ENCODE results near the gene PCGF3.
"Not testable (repeated sequence)": the region's sequence is repeated elsewhere in the genome, so short reads cannot be mapped to it uniquely, and the experiment has no call there.

PCGF3 gene

GRCh38 chr4:689723-690122 is 15.9 kb upstream of the PCGF3 start:
- H3K4me1 ChIP-seq (ENCODE audit: control insufficient read depth, insufficient read depth, low read length): peaks cover 10% of the 10 kb centered on the region
- no peak for DNase-seq (ENCODE audit: low read depth, low spot score)
- no peaks in the 10 kb centered on the region for H3K27me3 ChIP-seq (ENCODE audit: control insufficient read depth, insufficient read depth, low read length)
- H3K27ac ChIP-seq (ENCODE audit: low read length): no peak overlapping the region
- WGBS (ENCODE audit: insufficient coverage, insufficient read length): no CpG with 5 or more reads among the region's 8 CpGs
- H3K4me3 ChIP-seq (ENCODE audit: low read length): peak overlapping the region; percentile 48; the same call in 1 of the 2 replicates
- H3K9me3 ChIP-seq (ENCODE audit: control insufficient read depth, insufficient read depth, low read length): no peaks in the 10 kb centered on the region
- H3K36me3 ChIP-seq (ENCODE audit: control insufficient read depth, insufficient read depth, low read length): no peaks in the 10 kb centered on the region; the same call in 1 of the 2 replicates

GRCh38 chr4:692771-693554 is 12.7 kb upstream of the PCGF3 start:
- no peak overlapping the region for H3K27ac ChIP-seq (ENCODE audit: low read length)
- no peak for DNase-seq (ENCODE audit: low read depth, low spot score)
- H3K36me3 ChIP-seq (ENCODE audit: control insufficient read depth, insufficient read depth, low read length): no peaks in the 10 kb centered on the region; the same call in 1 of the 2 replicates
- H3K4me3 ChIP-seq (ENCODE audit: low read length): no peak overlapping the region
- WGBS (ENCODE audit: insufficient coverage, insufficient read length): no CpG with 5 or more reads among the region's 32 CpGs
- H3K4me1 ChIP-seq (ENCODE audit: control insufficient read depth, insufficient read depth, low read length): peaks cover 9% of the 10 kb centered on the region
- no peaks in the 10 kb centered on the region for H3K27me3 ChIP-seq (ENCODE audit: control insufficient read depth, insufficient read depth, low read length)
- no peaks in the 10 kb centered on the region for H3K9me3 ChIP-seq (ENCODE audit: control insufficient read depth, insufficient read depth, low read length)

GRCh38 chr4:694341-694940 is 11.2 kb upstream of the PCGF3 start:
- not testable (repeated sequence) for H3K27me3 ChIP-seq (ENCODE audit: control insufficient read depth, insufficient read depth, low read length); H3K9me3 ChIP-seq (ENCODE audit: control insufficient read depth, insufficient read depth, low read length); H3K27ac ChIP-seq (ENCODE audit: low read length); DNase-seq (ENCODE audit: low read depth, low spot score); H3K4me3 ChIP-seq (ENCODE audit: low read length); H3K36me3 ChIP-seq (ENCODE audit: control insufficient read depth, insufficient read depth, low read length); H3K4me1 ChIP-seq (ENCODE audit: control insufficient read depth, insufficient read depth, low read length)
- no CpG with 5 or more reads among the region's 12 CpGs for WGBS (ENCODE audit: insufficient coverage, insufficient read length)

GRCh38 chr4:699816-700580 is 5.6 kb upstream of the PCGF3 start:
- no CpG with 5 or more reads among the region's 27 CpGs for WGBS (ENCODE audit: insufficient coverage, insufficient read length)
- DNase-seq (ENCODE audit: low read depth, low spot score): no peak
- no peaks in the 10 kb centered on the region for H3K36me3 ChIP-seq (ENCODE audit: control insufficient read depth, insufficient read depth, low read length)
- no peaks in the 10 kb centered on the region for H3K27me3 ChIP-seq (ENCODE audit: control insufficient read depth, insufficient read depth, low read length)
- no peak overlapping the region for H3K27ac ChIP-seq (ENCODE audit: low read length)
- H3K4me1 ChIP-seq (ENCODE audit: control insufficient read depth, insufficient read depth, low read length): no peaks in the 10 kb centered on the region; the same call in 1 of the 2 replicates
- no peak overlapping the region for H3K4me3 ChIP-seq (ENCODE audit: low read length)
- no peaks in the 10 kb centered on the region for H3K9me3 ChIP-seq (ENCODE audit: control insufficient read depth, insufficient read depth, low read length)

GRCh38 chr4:700587-701264 is 4.9 kb upstream of the PCGF3 start:
- no peak for DNase-seq (ENCODE audit: low read depth, low spot score)
- Histone ChIP-seq H3K4me3 (ENCODE audit: low read length) (no peak overlapping the region), H3K36me3 (ENCODE audit: control insufficient read depth, insufficient read depth, low read length) (no peaks in the 10 kb centered on the region), H3K9me3 (ENCODE audit: control insufficient read depth, insufficient read depth, low read length) (no peaks in the 10 kb centered on the region), H3K27me3 (ENCODE audit: control insufficient read depth, insufficient read depth, low read length) (no peaks in the 10 kb centered on the region), H3K4me1 (ENCODE audit: control insufficient read depth, insufficient read depth, low read length) (no peaks in the 10 kb centered on the region; the same call in 1 of the 2 replicates), H3K27ac (ENCODE audit: low read length) (no peak overlapping the region)
- WGBS (ENCODE audit: insufficient coverage, insufficient read length): no CpG with 5 or more reads among the region's 16 CpGs

- no peak overlapping the region for H3K27ac ChIP-seq (ENCODE audit: low read length)
- no peaks in the 10 kb centered on the region for H3K27me3 ChIP-seq (ENCODE audit: control insufficient read depth, insufficient read depth, low read length)
- DNase-seq (ENCODE audit: low read depth, low spot score): no peak
- WGBS (ENCODE audit: insufficient coverage, insufficient read length): no CpG with 5 or more reads among the region's 7 CpGs
- H3K9me3 ChIP-seq (ENCODE audit: control insufficient read depth, insufficient read depth, low read length): no peaks in the 10 kb centered on the region
- peaks cover 5% of the 10 kb centered on the region for H3K4me1 ChIP-seq (ENCODE audit: control insufficient read depth, insufficient read depth, low read length)
- H3K36me3 ChIP-seq (ENCODE audit: control insufficient read depth, insufficient read depth, low read length): no peaks in the 10 kb centered on the region
- no peak overlapping the region for H3K4me3 ChIP-seq (ENCODE audit: low read length)
Observed at GRCh38 chr4:702618-703048, 3.0 kb upstream of the PCGF3 start.

GRCh38 chr4:703336-704197 is 2.1 kb upstream of the PCGF3 start:
- Histone ChIP-seq H3K27me3 (ENCODE audit: control insufficient read depth, insufficient read depth, low read length) (no peaks in the 10 kb centered on the region), H3K4me3 (ENCODE audit: low read length) (no peak overlapping the region), H3K9me3 (ENCODE audit: control insufficient read depth, insufficient read depth, low read length) (no peaks in the 10 kb centered on the region), H3K27ac (ENCODE audit: low read length) (no peak overlapping the region), H3K36me3 (ENCODE audit: control insufficient read depth, insufficient read depth, low read length) (no peaks in the 10 kb centered on the region), H3K4me1 (ENCODE audit: control insufficient read depth, insufficient read depth, low read length) (peaks cover 7% of the 10 kb centered on the region)
- no CpG with 5 or more reads among the region's 10 CpGs for WGBS (ENCODE audit: insufficient coverage, insufficient read length)
- no peak for DNase-seq (ENCODE audit: low read depth, low spot score)

- Histone ChIP-seq H3K4me3 (ENCODE audit: low read length) (no peak overlapping the region), H3K27me3 (ENCODE audit: control insufficient read depth, insufficient read depth, low read length) (no peaks in the 10 kb centered on the region), H3K4me1 (ENCODE audit: control insufficient read depth, insufficient read depth, low read length) (peaks cover 7% of the 10 kb centered on the region), H3K36me3 (ENCODE audit: control insufficient read depth, insufficient read depth, low read length) (no peaks in the 10 kb centered on the region), H3K9me3 (ENCODE audit: control insufficient read depth, insufficient read depth, low read length) (no peaks in the 10 kb centered on the region), H3K27ac (ENCODE audit: low read length) (no peak overlapping the region)
- DNase-seq (ENCODE audit: low read depth, low spot score): no peak
- no CpG with 5 or more reads among the region's 46 CpGs for WGBS (ENCODE audit: insufficient coverage, insufficient read length)
Observed at GRCh38 chr4:704198-704891, 1.3 kb upstream of the PCGF3 start.

- Histone ChIP-seq H3K36me3 (ENCODE audit: control insufficient read depth, insufficient read depth, low read length) (no peaks in the 10 kb centered on the region), H3K4me3 (ENCODE audit: low read length) (no peak overlapping the region), H3K27me3 (ENCODE audit: control insufficient read depth, insufficient read depth, low read length) (no peaks in the 10 kb centered on the region), H3K9me3 (ENCODE audit: control insufficient read depth, insufficient read depth, low read length) (no peaks in the 10 kb centered on the region), H3K27ac (ENCODE audit: low read length) (no peak overlapping the region), H3K4me1 (ENCODE audit: control insufficient read depth, insufficient read depth, low read length) (peaks cover 7% of the 10 kb centered on the region)
- WGBS (ENCODE audit: insufficient coverage, insufficient read length): 100% methylated on average over 1 of the region's 1 CpG
- no peak for DNase-seq (ENCODE audit: low read depth, low spot score)
Observed at GRCh38 chr4:704971-705277, 708 bp upstream of the PCGF3 start.
